Naive thymus-derived CD4-positive, alpha-beta T cell (primary cell): ENCODE measurements around the gene UBE3A. TPM values are rescaled to one million over a fixed set of nuclear protein-coding genes. Genes with fewer than 3 reads are reported as not detected.
"Not testable (repeated sequence)": the region's sequence is repeated elsewhere in the genome, so short reads cannot be mapped to it uniquely, and the experiment has no call there.

Experiments used
- ATAC-seq: fragments of 150-1000 bp; cut with Tn5 transposase; 2 replicates; pipeline ENCODE4 v1.10.0; 2021; ENCODE audit warnings: mild to moderate bottlenecking, moderate library complexity
- CTCF ChIA-PET: fragments of 350-600 bp; sonication (Branson Sonifier 250); formaldehyde crosslinking; loops from one replicate; lab custom pipeline; 2021; ENCODE audit warnings: antibody characterized with exemption; lab: Charles Lee
- POLR2A ChIA-PET: fragments of 350-600 bp; sonication (Branson Sonifier 250); formaldehyde crosslinking; loops from one replicate; lab custom pipeline; 2021; ENCODE audit warnings: antibody characterized with exemption, inconsistent platforms; lab: Charles Lee
- DNase-seq, 9 donors: peaks; one replicate each; pipeline versions ENCODE4 v3.0.0 to v3.0.0-alpha.2; 2020 to 2022; ENCODE audit warnings: mixed read lengths in 1 of 9
- H3K27ac ChIP-seq: one replicate; pipeline ENCODE4 v1.7.0; 2013; ENCODE audit warnings: mild to moderate bottlenecking, low read depth, low read length, moderate library complexity
- H3K27me3 ChIP-seq, 2 donors: one replicate each; pipeline ENCODE4 v1.7.0; 2013; ENCODE audit warnings: low read length in 2 of 2, mild to moderate bottlenecking in 2 of 2, moderate library complexity in 2 of 2; ENCODE audit not compliant: control insufficient read depth in 2 of 2, insufficient read depth in 2 of 2
- H3K36me3 ChIP-seq, 3 experiments: 1 replicate in 2 of 3; 2 replicates in 1 of 3; pipeline ENCODE4 v1.7.0; 2013; ENCODE audit warnings: low read length in 3 of 3, mild to moderate bottlenecking in 3 of 3, moderate library complexity in 1 of 3; ENCODE audit not compliant: insufficient read depth in 3 of 3, control insufficient read depth in 2 of 3
- H3K4me1 ChIP-seq, 2 donors: one replicate each; pipeline ENCODE4 v1.7.0; 2013; ENCODE audit warnings: low read length in 2 of 2, mild to moderate bottlenecking in 2 of 2, moderate library complexity in 1 of 2; ENCODE audit not compliant: control insufficient read depth in 2 of 2, insufficient read depth in 2 of 2
- H3K4me3 ChIP-seq: 2 replicates; pipeline ENCODE4 v1.7.0; 2013; ENCODE audit warnings: mild to moderate bottlenecking, low read length
- H3K9me3 ChIP-seq, 3 experiments: 1 replicate in 2 of 3; 2 replicates in 1 of 3; pipeline ENCODE4 v1.7.0; 2013; ENCODE audit warnings: low read length in 3 of 3; ENCODE audit not compliant: control insufficient read depth in 2 of 3
- H3K27ac Mint-ChIP-seq, 9 donors: one replicate each; pipeline ENCODE4 v1.8.0; 2020 to 2022; ENCODE audit warnings: mixed read lengths in 9 of 9, mild to moderate bottlenecking in 8 of 9, moderate library complexity in 5 of 9, inconsistent platforms in 2 of 9
- H3K27me3 Mint-ChIP-seq, 5 donors: one replicate each; pipeline ENCODE4 v1.8.0; 2021 to 2022; ENCODE audit warnings: mixed read lengths in 5 of 5, mild to moderate bottlenecking in 1 of 5
- H3K36me3 Mint-ChIP-seq, 5 donors: one replicate each; pipeline ENCODE4 v1.8.0; 2020 to 2022; ENCODE audit warnings: mixed read lengths in 5 of 5, mild to moderate bottlenecking in 3 of 5, inconsistent platforms in 1 of 5
- H3K4me1 Mint-ChIP-seq, 7 donors: one replicate each; pipeline ENCODE4 v1.8.0; 2020 to 2022; ENCODE audit warnings: mixed read lengths in 7 of 7, mild to moderate bottlenecking in 3 of 7, inconsistent platforms in 1 of 7
- H3K4me3 Mint-ChIP-seq, 10 donors: one replicate each; pipeline ENCODE4 v1.8.0; 2020 to 2022; ENCODE audit warnings: mild to moderate bottlenecking in 10 of 10, mixed read lengths in 10 of 10, moderate library complexity in 6 of 10, inconsistent platforms in 2 of 10
- H3K9me3 Mint-ChIP-seq, 11 donors: one replicate each; pipeline ENCODE4 v1.8.0; 2020 to 2022; ENCODE audit warnings: mixed read lengths in 11 of 11, mild to moderate bottlenecking in 4 of 11, inconsistent platforms in 1 of 11, moderate library complexity in 1 of 11
- intact Hi-C, 2 donors: fragments of 100-400 bp; cut with micrococcal nuclease; formaldehyde crosslinking; loops; one replicate each; pipeline ENCODE4 v1.15.1; 2023
- polyA plus RNA-seq, 2 donors: library from polyadenylated mRNA; unstranded; fragments of 300-500 nt; fragmentation: Illumina TruSeq; gene quantifications; one replicate each; pipeline ENCODE4 v1.2.3, GENCODE V29; 2021
- total RNA-seq, 6 experiments: library from RNA in 5 of 6; stranded (reverse) in 5 of 6; gene quantifications; 1 replicate in 5 of 6; 2 replicates in 1 of 6; pipeline ENCODE4 v1.2.3 and lab custom pipeline; 2021 to 2026

UBE3A gene
- total and polyA plus RNA-seq, 7 experiments from 2014 or later, result 87.0 to 143 (median 107) TPM

GRCh38 chr15:25415217-25415616 lies 23.6 kb downstream of the UBE3A start:
- no peaks in the 10 kb centered on the region for H3K27me3 ChIP-seq
- Mint-ChIP-seq H3K27me3 (no peaks in the 10 kb centered on the region), H3K4me3 (peak overlapping the region in 4 of 10 donors; percentile 1 to 52 (median 38)), H3K27ac (peak overlapping the region in 2 of 9 donors; percentile 22 to 27), H3K36me3 (peaks cover 20 to 69% (median 47%) of the 10 kb centered on the region in 5 donors), H3K9me3 (peaks cover 0 to 71% (median 18%) of the 10 kb centered on the region in 11 donors), H3K4me1 (peaks cover 21 to 96% (median 82%) of the 10 kb centered on the region in 7 donors)
- H3K4me1 ChIP-seq, result peaks cover 11 to 14% of the 10 kb centered on the region in 2 donors
- H3K9me3 ChIP-seq, result no peaks in the 10 kb centered on the region
- ChIA-PET CTCF (no interaction called here), POLR2A (no interaction called here)
- H3K4me3 ChIP-seq, result no peak overlapping the region
- H3K27ac ChIP-seq, result no peak overlapping the region
- DNase-seq (no peak), ATAC-seq (no peak)
- intact Hi-C loops, result loop anchor here in 1 of 2 donors (2.0 kb wide), 1 partner anchor 18 kb away; no protein-coding TSS in a partner anchor
- H3K36me3 ChIP-seq, result no peaks in the 10 kb centered on the region

DNA sequence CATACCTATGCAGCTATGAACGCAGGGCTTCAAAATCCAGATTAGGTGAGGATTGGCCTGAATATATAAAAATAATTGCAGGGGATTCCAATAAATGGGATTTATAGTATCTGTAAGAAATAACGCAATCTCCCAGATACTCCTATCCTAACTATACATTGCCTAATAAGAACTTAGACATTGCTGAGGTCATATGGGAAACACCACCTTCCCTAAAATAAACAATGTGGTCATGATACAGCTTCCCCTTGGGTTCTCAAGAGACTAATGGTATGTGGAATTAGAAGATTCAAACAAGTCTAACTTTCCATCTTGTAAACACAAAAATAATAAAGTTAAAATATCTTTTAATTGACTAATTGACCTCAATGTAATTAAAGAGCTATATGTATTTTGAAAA lies 28.2 kb downstream of the UBE3A start:
- DNase-seq, result no peak

DNA sequence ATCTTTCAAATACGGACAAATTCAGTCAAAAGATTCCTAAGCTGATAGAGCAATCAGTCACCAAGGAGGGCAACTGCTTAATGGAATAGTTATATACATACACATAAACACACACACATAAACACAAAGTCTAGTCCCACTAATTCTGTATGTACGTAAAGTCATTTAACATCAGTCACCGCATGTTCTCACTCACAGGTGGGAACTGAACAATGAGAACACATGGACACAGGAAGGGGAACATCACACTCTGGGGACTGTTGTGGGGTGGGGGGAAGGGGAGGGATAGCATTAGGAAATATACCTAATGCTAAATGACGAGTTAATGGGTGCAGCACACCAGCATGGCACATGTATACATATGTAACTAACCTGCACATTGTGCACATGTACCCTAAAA lies 29.1 kb downstream of the UBE3A start:
- POLR2A ChIA-PET, DNase-seq, H3K27me3 ChIP-seq, H3K27ac ChIP-seq, intact Hi-C loops, ATAC-seq, H3K9me3 ChIP-seq, H3K4me1 ChIP-seq, H3K27me3 Mint-ChIP-seq, H3K4me3 ChIP-seq: not testable (repeated sequence)
- H3K27ac Mint-ChIP-seq, result peak overlapping the region in 1 of 9 donors; percentile 53
- H3K4me3 Mint-ChIP-seq, result peak overlapping the region in 3 of 10 donors; percentile 5 to 29 (median 11)
- H3K36me3 Mint-ChIP-seq, result peaks cover 19 to 67% (median 44%) of the 10 kb centered on the region in 5 donors
- H3K36me3 ChIP-seq, result peaks cover 0 to 18% (median 0%) of the 10 kb centered on the region in 3 experiments
- CTCF ChIA-PET, result interaction anchor here (0.7 kb wide), 1 partner anchor 1651 kb away, joined by 5 read pairs; no protein-coding TSS in a partner anchor
- H3K9me3 Mint-ChIP-seq, result peaks cover 0 to 45% (median 3%) of the 10 kb centered on the region in 11 donors
- peaks cover 18 to 64% (median 55%) of the 10 kb centered on the region in 7 donors for H3K4me1 Mint-ChIP-seq

More for the DNA sequence above, 28.2 kb downstream of the UBE3A start:
- no peaks in the 10 kb centered on the region for H3K27me3 ChIP-seq
- H3K9me3 Mint-ChIP-seq, result peaks cover 0 to 45% (median 5%) of the 10 kb centered on the region in 11 donors
- ChIA-PET CTCF (no interaction called here), POLR2A (no interaction called here)
- H3K4me1 ChIP-seq, result peaks cover 3 to 11% of the 10 kb centered on the region in 2 donors
- H3K4me3 Mint-ChIP-seq, result no peak overlapping the region
- peaks cover 0 to 8% (median 0%) of the 10 kb centered on the region in 3 experiments for H3K36me3 ChIP-seq
- no peak overlapping the region for H3K27ac ChIP-seq
- intact Hi-C loops, result no loop called here
- H3K27me3 Mint-ChIP-seq, result no peaks in the 10 kb centered on the region
- H3K9me3 ChIP-seq, result peaks cover 0 to 1% (median 0%) of the 10 kb centered on the region in 3 experiments
- no peak overlapping the region for H3K27ac Mint-ChIP-seq
- peak; percentile 70 for ATAC-seq
- H3K36me3 Mint-ChIP-seq, result peaks cover 14 to 64% (median 41%) of the 10 kb centered on the region in 5 donors
- peaks cover 22 to 70% (median 64%) of the 10 kb centered on the region in 7 donors for H3K4me1 Mint-ChIP-seq
- H3K4me3 ChIP-seq, result no peak overlapping the region

DNA sequence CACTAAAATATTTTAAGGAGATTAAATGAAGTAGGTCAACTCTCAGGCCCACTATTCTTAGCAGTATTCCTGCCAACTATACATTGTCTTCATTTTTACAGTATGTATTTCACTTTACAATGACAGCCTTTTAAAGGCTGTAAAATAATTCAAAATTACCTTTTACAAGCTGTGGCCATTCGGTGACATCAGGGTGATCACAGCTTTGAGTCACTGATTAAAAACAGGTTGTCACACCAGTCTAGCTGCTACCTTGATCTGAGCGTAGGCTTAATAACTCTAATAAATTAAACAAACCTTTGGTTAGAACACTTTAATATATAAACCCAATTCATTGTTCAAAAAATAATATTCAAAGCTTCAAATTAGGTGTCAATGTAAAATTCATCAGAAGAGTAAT lies 29.9 kb downstream of the UBE3A start:
- DNase-seq (no peak), ATAC-seq (no peak)
- Histone ChIP-seq H3K36me3 (peaks cover 0 to 26% (median 0%) of the 10 kb centered on the region in 3 experiments), H3K4me1 (no peaks in the 10 kb centered on the region), H3K4me3 (no peak overlapping the region), H3K9me3 (peaks cover 0 to 4% (median 0%) of the 10 kb centered on the region in 3 experiments), H3K27ac (no peak overlapping the region), H3K27me3 (no peaks in the 10 kb centered on the region)
- Mint-ChIP-seq H3K4me1 (peaks cover 15 to 59% (median 47%) of the 10 kb centered on the region in 7 donors), H3K4me3 (no peak overlapping the region), H3K27me3 (no peaks in the 10 kb centered on the region), H3K27ac (no peak overlapping the region), H3K9me3 (peaks cover 0 to 48% (median 7%) of the 10 kb centered on the region in 11 donors), H3K36me3 (peaks cover 24 to 67% (median 51%) of the 10 kb centered on the region in 5 donors)
- CTCF ChIA-PET, result no interaction called here
- POLR2A ChIA-PET, result no interaction called here
- intact Hi-C loops, result no loop called here

DNA sequence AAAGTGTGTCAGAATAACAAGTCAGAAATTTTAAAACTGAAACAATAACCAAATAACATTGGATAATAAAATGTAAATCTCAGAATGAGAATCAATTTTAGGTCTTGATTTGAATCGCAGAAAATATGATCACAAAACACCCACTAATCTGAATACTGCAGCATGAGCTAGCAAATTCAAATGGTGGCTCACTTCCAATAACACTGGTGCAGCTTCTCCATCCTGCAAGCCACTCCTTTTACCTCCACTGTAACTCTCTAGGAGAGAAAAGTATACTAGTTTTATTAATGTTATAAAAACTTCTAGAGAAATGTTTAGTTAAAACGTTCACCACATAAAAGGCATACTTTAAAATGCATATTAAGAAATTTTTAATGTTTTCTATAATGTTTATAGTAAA lies 30.4 kb downstream of the UBE3A start:
- CTCF ChIA-PET, result no interaction called here
- peaks cover 13 to 54% (median 42%) of the 10 kb centered on the region in 7 donors for H3K4me1 Mint-ChIP-seq

DNA sequence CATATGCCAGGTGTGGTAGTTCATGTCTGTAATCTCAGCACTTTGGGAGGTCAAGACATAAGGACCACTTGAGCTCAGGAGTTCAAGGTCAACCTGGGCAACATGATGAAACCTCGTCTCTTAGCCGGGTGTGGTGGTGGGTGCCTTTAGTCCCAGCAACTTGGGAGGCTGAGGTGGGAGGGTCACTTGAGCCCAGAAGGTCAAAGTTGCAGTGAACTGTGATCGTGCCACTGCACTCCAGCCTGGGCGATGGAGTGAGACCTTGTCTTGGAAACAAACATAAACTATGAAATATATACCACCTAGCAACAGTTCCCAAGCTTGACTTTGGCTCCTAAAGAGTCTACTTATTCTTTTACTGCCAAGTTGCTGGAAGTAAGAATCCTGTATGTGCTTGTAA lies 30.9 kb downstream of the UBE3A start:
- no peak overlapping the region for H3K4me3 ChIP-seq
- no peaks in the 10 kb centered on the region for H3K27me3 ChIP-seq
- H3K9me3 ChIP-seq, result peaks cover 0 to 4% (median 0%) of the 10 kb centered on the region in 3 experiments
- H3K4me1 ChIP-seq, result no peaks in the 10 kb centered on the region
- H3K27ac ChIP-seq, result no peak overlapping the region
- no peak overlapping the region for H3K27ac Mint-ChIP-seq
- ChIA-PET POLR2A (no interaction called here), CTCF (no interaction called here)
- DNase-seq, result no peak
- H3K9me3 Mint-ChIP-seq, result peaks cover 2 to 52% (median 10%) of the 10 kb centered on the region in 11 donors
- H3K36me3 ChIP-seq, result peaks cover 0 to 34% (median 0%) of the 10 kb centered on the region in 3 experiments
- ATAC-seq, result no peak
- H3K4me3 Mint-ChIP-seq, result no peak overlapping the region
- H3K36me3 Mint-ChIP-seq, result peaks cover 29 to 70% (median 53%) of the 10 kb centered on the region in 5 donors
- no peaks in the 10 kb centered on the region for H3K27me3 Mint-ChIP-seq
- intact Hi-C loops, result no loop called here
- peaks cover 10 to 50% (median 39%) of the 10 kb centered on the region in 7 donors for H3K4me1 Mint-ChIP-seq

More for the DNA sequence above, 30.4 kb downstream of the UBE3A start:
- no peak for DNase-seq
- H3K9me3 Mint-ChIP-seq, result peaks cover 0 to 48% (median 7%) of the 10 kb centered on the region in 11 donors
- intact Hi-C loops, result no loop called here
- no peak overlapping the region for H3K4me3 Mint-ChIP-seq
- no peak overlapping the region for H3K27ac ChIP-seq
- no peaks in the 10 kb centered on the region for H3K4me1 ChIP-seq
- peaks cover 0 to 4% (median 0%) of the 10 kb centered on the region in 3 experiments for H3K9me3 ChIP-seq
- no peak overlapping the region for H3K27ac Mint-ChIP-seq
- POLR2A ChIA-PET, result no interaction called here
- H3K36me3 ChIP-seq, result peaks cover 0 to 30% (median 0%) of the 10 kb centered on the region in 3 experiments
- peaks cover 24 to 67% (median 51%) of the 10 kb centered on the region in 5 donors for H3K36me3 Mint-ChIP-seq
- no peaks in the 10 kb centered on the region for H3K27me3 ChIP-seq
- no peak overlapping the region for H3K4me3 ChIP-seq
- no peak for ATAC-seq
- no peaks in the 10 kb centered on the region for H3K27me3 Mint-ChIP-seq
